ENCODE data around the gene ETF1.
A peak's percentile ranks its signal among the peaks of the same experiment; 100 is the strongest.

The ETF1 gene

GRCh38 chr5:138464008-138464387, 79.0 kb downstream of the ETF1 start:
- Histone ChIP-seq H3K27ac (peak overlapping the region; percentile 99), H3K27me3 (peaks cover 31% of the 10 kb centered on the region), H3K36me3 (no peaks in the 10 kb centered on the region), H3K4me3 (ENCODE audit: low read depth in 1 of 2, low read length in 1 of 2) (peak overlapping the region; percentile 86 to 99), H3K4me1 (ENCODE audit: control insufficient read depth in 1 of 2, insufficient read depth in 1 of 2, low read depth in 1 of 2, low read length in 1 of 2) (peaks cover 24% of the 10 kb centered on the region in 2 experiments), H3K9me3 (no peaks in the 10 kb centered on the region)
- TF ChIP-seq CTCF (IDR thresholded peaks at IDR 0.05) = peak; percentile 93

- TF ChIP-seq CTCF (IDR thresholded peaks at IDR 0.05) = no peak
- Histone ChIP-seq H3K36me3 (no peaks in the 10 kb centered on the region), H3K9me3 (no peaks in the 10 kb centered on the region), H3K4me1 (ENCODE audit: control insufficient read depth in 1 of 2, insufficient read depth in 1 of 2, low read depth in 1 of 2, low read length in 1 of 2) (peaks cover 24 to 26% of the 10 kb centered on the region in 2 experiments), H3K27me3 (peaks cover 31% of the 10 kb centered on the region), H3K4me3 (ENCODE audit: low read depth in 1 of 2, low read length in 1 of 2) (peak overlapping the region; percentile 86 to 99), H3K27ac (peak overlapping the region; percentile 99)
These were observed 79.5 kb downstream of the ETF1 start for GRCh38 chr5:138463419-138464007.

GRCh38 chr5:138461343-138462125, 81.5 kb downstream of the ETF1 start:
- no peaks in the 10 kb centered on the region for H3K36me3 ChIP-seq
- TF ChIP-seq CTCF (IDR thresholded peaks at IDR 0.05) = no peak
- no peak overlapping the region for H3K4me3 ChIP-seq (ENCODE audit: low read depth in 1 of 2, low read length in 1 of 2)
- no peak overlapping the region for H3K27ac ChIP-seq
- H3K27me3 ChIP-seq = peaks cover 11% of the 10 kb centered on the region
- H3K9me3 ChIP-seq = no peaks in the 10 kb centered on the region
- peaks cover 19 to 26% of the 10 kb centered on the region in 2 experiments for H3K4me1 ChIP-seq (ENCODE audit: control insufficient read depth in 1 of 2, insufficient read depth in 1 of 2, low read depth in 1 of 2, low read length in 1 of 2)

- Histone ChIP-seq H3K9me3 (no peaks in the 10 kb centered on the region), H3K36me3 (no peaks in the 10 kb centered on the region), H3K27me3 (no peaks in the 10 kb centered on the region), H3K27ac (no peak overlapping the region), H3K4me1 (ENCODE audit: control insufficient read depth in 1 of 2, insufficient read depth in 1 of 2, low read depth in 1 of 2, low read length in 1 of 2) (peaks cover 10 to 17% of the 10 kb centered on the region in 2 experiments), H3K4me3 (ENCODE audit: low read depth in 1 of 2, low read length in 1 of 2) (no peak overlapping the region)
- no peak for TF ChIP-seq CTCF (IDR thresholded peaks at IDR 0.05)
These were observed 82.9 kb downstream of the ETF1 start for GRCh38 chr5:138460032-138460693.

- Histone ChIP-seq H3K27ac (no peak overlapping the region), H3K9me3 (no peaks in the 10 kb centered on the region), H3K36me3 (no peaks in the 10 kb centered on the region), H3K27me3 (no peaks in the 10 kb centered on the region), H3K4me1 (ENCODE audit: control insufficient read depth in 1 of 2, insufficient read depth in 1 of 2, low read depth in 1 of 2, low read length in 1 of 2) (peaks cover 10 to 15% of the 10 kb centered on the region in 2 experiments), H3K4me3 (ENCODE audit: low read depth in 1 of 2, low read length in 1 of 2) (no peak overlapping the region)
- TF ChIP-seq CTCF (IDR thresholded peaks at IDR 0.05) = no peak
These were observed 83.6 kb downstream of the ETF1 start for GRCh38 chr5:138459311-138459933.

Measured in neutrophil (primary cell).